ES-I3 (cell line): ENCODE measurements around the gene ZFR2.

Source experiments
- H3K36me3 ChIP-seq: 2 replicates; pipeline ENCODE4 v1.6.1; 2013; ENCODE audit warnings: mild to moderate bottlenecking, low read length, control low read depth, moderate library complexity; ENCODE audit not compliant: insufficient read depth
- H3K4me1 ChIP-seq: 2 replicates; pipeline ENCODE4 v1.6.1; 2013; ENCODE audit warnings: mild to moderate bottlenecking, control low read depth, low read length; ENCODE audit not compliant: insufficient read depth
- H3K9ac ChIP-seq: 2 replicates; pipeline ENCODE4 v1.6.1; 2013; ENCODE audit warnings: low read depth, mild to moderate bottlenecking, low read length, moderate library complexity
- H3K9me3 ChIP-seq: 2 replicates; pipeline ENCODE4 v1.6.1; 2013; ENCODE audit warnings: mild to moderate bottlenecking, low read length, moderate library complexity; ENCODE audit not compliant: control insufficient read depth, insufficient read depth

The ZFR2 gene

DNA sequence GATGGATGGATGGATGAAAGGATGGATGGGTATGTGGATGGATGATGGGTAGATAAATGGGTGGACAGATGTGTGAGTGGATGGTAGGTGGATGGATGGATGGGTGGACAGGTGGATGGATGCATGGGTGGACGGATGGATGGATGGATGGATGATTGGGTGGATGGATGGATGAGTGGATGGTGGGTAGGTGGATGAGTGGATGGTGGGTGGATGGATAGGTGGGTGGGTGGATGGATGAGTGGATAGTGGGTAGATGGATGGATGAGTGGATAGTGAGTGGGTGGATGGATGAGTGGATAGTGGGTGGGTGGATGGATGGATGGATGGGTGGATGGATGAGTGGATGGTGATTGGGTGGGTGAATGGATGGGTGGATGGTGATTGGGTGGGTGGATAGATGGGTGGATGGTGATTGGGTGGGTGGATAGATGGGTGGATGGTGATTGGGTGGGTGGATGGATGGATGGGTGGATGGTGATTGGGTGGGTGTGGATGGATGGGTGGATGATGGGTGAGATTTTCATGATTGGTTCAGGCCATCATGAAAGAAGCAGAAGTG is 92.3 kb downstream of the ZFR2 start:
- no peaks in the 10 kb centered on the region for H3K4me1 ChIP-seq
- H3K36me3 ChIP-seq = no peaks in the 10 kb centered on the region; the same call in 1 of the 2 replicates
- H3K9me3 ChIP-seq = peaks cover 7% of the 10 kb centered on the region; the same call in 1 of the 2 replicates
- no peak overlapping the region for H3K9ac ChIP-seq

DNA sequence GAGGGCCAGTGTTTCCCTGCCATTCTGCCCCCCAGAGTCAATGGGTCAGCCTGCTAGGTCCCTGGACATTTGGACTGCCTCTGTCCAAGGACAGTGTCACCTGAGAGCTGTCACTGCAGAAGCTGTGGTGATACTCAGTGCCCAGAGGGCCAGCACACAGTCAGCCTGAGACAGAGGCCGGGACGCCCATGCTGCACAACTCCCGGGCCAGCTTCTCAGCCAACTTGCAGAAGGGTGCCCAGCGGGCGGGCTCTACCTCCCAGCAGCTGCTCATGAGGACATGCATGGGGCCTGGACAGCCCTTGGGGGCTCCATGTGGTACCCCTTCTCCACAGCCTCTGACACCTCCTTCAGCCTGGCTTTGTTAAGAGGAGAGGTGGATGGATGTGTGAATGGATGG is 93.0 kb downstream of the ZFR2 start:
- Histone ChIP-seq H3K9ac (no peak overlapping the region), H3K4me1 (no peaks in the 10 kb centered on the region), H3K9me3 (peaks cover 1% of the 10 kb centered on the region; the same call in 1 of the 2 replicates), H3K36me3 (no peaks in the 10 kb centered on the region)

DNA sequence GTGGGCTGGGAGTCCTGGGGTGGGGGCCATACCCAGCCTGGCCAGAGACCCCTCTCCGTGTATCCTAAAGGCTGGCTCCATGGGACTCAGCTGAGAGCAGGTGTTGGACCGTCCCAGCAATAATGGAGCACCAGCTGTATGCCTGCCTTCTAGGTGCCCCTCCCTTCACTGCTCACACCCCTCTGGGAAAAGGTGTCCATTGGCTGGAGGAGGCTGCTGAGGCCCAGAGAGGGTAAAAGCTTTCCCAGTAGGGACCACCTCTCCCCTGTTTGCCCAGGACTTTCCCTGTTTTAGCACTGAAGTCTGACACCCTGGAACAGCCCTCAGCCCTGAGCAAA is 93.5 kb downstream of the ZFR2 start:
- H3K9me3 ChIP-seq = no peaks in the 10 kb centered on the region
- no peak overlapping the region for H3K9ac ChIP-seq
- no peaks in the 10 kb centered on the region for H3K36me3 ChIP-seq
- no peaks in the 10 kb centered on the region for H3K4me1 ChIP-seq

DNA sequence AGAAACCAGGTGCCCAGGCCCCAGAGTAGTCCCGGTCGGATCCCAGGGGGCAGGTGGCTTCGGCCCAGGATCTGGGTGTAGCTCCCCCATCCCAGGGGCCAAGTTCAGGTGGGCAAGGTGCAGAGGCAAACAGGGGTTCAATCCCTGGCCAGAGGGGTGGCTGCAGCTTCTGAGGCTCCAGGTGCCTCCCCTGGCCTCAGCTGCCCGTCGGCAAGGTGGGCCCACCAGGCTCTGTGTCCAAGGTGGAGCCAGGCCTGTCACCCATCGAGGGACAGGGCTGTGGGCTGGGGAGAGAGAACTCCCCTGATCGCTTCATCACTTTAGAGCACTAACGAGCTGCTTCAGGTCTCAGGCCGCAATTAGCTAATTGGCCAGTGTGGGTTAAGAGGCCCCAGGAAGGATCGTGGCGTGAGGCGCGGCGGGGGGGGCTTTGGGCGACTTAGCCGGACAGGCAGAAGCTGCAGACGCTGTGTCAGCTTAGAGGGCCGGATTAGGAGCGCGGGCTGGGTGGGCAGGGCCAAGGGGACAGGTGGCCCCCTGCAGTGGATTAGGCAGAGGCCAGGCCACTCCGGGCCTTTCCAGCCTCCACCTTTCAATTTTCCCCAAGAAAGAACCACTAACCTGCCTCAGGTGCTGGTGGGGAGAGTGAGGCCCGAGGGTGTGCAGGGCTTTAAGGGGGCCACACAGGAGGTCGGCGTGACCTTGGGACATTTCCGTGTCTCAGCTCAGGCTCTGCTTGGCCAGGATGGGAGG is 94.0 kb downstream of the ZFR2 start:
- H3K36me3 ChIP-seq = no peaks in the 10 kb centered on the region
- H3K9me3 ChIP-seq = no peaks in the 10 kb centered on the region
- no peaks in the 10 kb centered on the region for H3K4me1 ChIP-seq
- no peak overlapping the region for H3K9ac ChIP-seq

DNA sequence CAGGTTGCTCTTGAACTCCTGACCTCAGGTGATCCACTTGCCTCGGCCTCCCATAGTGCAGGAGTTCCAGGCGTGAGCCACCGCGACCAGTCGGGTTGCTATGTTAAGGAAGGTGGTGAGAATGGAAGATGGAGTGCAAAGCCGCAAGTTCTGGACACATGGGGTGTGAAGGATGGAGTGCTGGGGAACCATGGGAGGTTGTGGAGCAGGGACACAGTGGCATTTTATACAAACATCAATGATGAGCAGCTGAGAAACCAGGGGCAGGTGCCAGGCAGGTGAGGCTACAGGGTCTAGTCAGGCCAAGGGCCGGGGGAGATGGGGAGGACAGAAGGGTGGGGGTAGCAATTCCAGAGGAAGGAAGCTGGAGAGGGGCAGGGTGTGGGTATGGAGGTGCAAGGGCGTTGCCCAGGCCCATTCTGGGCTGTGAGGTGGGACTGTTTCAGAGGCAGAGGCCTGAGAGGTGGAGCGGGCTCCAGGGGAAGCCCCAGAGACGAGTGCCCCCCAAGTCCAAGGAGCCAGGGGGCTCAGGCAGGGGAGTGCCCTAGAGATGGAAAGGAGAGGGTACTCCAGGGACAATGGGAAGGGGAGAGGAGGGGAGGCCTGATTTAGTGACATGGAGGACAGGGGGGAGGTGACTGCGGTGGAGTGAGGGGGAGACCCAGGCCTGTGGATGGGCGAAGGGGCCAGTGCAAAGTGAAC is 94.9 kb downstream of the ZFR2 start:
- Histone ChIP-seq H3K9ac (no peak overlapping the region), H3K4me1 (no peaks in the 10 kb centered on the region), H3K36me3 (no peaks in the 10 kb centered on the region), H3K9me3 (no peaks in the 10 kb centered on the region)

DNA sequence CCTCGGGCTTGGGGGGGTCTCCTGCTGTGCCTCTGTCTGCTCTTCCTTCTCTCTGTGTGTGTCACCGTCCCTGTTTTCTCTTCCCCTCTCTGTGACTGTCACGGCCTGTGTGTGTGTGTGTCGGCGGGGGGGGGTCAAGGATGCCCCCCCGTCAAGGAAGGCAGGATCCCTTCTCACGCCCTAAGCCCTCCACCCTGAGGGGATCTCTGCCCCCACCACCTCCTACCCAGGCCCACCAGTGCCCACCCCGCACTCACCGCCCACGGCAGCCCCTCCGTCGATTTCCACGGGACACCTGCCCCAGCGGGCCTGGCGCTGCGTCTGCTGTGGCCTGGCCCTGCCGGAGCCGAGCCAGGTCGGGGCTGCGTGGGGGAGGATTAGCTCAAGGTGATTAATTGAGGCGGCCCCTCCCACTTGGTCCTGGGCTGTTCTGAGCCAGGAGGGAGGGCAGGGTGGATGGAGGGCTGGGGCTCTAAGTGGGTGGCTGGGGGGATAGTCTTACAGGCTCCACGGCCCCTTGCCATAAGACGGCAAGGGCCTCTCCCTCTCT is 96.9 kb downstream of the ZFR2 start, which contains the start of gene RAX2:
RAX2 (minus strand) TSS at position 323 of the 550 bp plus-strand sequence. CDS start 486 bp downstream, outside the sequence.
- H3K36me3 ChIP-seq = no peaks in the 10 kb centered on the region
- H3K4me1 ChIP-seq = no peaks in the 10 kb centered on the region
- H3K9ac ChIP-seq = no peak within 1 kb of the TSS
- no peaks in the 10 kb centered on the region for H3K9me3 ChIP-seq

DNA sequence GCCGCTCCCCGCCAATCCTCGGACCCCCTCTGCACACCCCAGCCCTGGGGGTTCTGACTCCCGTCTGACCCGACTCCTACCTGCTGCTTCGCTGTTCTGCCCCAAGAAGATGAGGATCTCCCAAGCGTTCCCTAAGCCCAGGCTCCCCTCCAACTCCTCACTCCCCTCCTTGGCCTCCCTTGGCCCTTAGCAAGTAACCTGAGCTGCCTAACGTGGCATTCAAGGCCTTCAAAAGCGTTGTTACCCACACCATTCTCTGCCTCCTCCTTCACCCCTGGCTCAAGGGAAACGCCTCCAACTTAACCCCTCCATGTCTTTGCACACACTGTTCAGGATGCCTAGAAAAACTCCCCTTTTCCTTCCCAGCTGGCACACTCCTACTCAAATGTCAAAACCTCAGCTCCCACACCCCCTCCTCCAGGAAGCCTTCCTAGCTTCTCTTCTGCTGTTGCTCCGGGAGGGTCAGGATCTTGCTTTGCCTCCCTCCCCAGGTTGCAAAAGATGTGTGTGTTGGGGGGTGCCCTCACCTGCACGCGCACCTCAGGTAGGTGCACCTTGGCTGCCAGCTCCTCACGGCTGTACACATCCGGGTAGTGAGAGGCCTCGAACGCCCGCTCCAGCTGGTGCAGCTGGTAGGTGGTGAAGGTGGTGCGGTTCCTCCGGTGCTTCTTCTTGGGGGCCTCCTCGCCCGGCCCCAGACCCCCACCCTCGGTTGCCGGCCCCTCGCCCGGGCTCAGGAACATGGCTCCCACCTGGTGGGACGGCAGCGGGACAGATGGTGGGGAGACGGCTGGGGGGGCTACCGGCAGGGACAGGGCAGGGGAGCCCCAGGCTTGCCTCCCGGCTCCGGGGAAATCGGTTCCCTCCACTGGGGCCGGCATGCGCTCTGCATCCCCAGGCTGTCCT is 97.6 kb downstream of the ZFR2 start:
- no peaks in the 10 kb centered on the region for H3K4me1 ChIP-seq
- H3K9me3 ChIP-seq = no peaks in the 10 kb centered on the region
- no peak overlapping the region for H3K9ac ChIP-seq
- no peaks in the 10 kb centered on the region for H3K36me3 ChIP-seq

DNA sequence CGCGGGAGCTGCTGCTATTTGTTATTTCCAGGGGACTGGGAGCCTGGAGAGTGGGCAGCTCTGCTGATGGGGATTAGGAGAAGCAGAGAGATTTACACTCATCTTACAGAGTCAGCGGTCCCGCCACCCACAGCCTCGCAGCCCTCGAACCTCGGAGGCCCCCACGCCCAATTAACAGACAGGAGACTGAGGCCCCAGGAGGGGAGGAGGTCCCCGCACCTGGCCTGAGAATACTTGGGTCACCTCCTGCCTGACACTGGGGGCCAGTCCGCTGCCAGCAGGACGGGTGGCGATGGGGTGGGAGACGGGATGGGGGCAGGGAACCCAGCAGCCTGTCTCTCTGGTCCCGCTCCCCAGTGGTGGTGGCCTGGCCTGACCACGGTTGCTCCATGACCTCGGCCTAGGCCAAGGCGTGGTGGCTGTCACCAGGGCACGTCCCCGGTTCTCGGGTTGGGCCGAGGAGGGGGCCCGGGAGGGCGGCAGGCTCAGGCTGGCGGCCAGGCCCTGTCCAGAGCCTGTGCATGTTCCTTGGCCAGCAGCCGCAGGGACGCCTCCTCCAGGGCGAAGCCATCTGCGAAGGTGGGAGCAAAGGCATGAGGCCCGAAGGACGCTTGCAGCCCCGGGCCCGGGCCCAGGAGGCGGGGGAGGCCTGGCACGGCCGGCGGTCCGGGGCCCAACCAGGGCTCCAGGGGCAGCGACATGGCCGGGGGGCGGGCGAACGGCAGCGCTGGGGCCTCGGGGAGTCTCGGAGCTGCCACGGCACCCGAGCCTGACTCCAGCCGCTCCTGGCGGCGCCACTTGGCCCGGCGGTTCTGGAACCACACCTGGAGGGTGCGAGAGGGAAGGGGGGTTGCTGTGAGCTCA is 98.5 kb downstream of the ZFR2 start:
- no peak overlapping the region for H3K9ac ChIP-seq
- no peaks in the 10 kb centered on the region for H3K9me3 ChIP-seq
- H3K36me3 ChIP-seq = no peaks in the 10 kb centered on the region
- no peaks in the 10 kb centered on the region for H3K4me1 ChIP-seq

DNA sequence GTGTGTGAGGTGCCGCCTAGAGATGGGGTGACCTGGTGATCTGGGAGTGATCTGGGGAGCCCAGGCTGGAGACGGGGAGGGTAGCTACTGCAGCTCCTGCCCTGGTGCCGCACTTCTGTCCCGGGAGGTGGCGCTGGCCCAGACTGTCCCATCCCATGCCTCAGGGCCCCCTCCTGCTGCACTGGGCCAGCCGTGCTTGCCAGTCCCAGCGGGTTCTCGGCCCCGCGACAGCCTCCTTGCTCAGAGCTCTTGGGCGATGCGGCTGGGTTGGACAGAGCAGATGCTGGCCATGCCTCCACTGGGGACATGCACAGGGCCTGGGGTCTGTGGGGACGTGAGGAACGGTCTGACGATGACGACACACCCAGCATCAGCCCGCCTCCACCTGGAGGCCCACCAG is 99.3 kb downstream of the ZFR2 start:
- Histone ChIP-seq H3K9me3 (no peaks in the 10 kb centered on the region), H3K9ac (no peak overlapping the region), H3K36me3 (no peaks in the 10 kb centered on the region), H3K4me1 (no peaks in the 10 kb centered on the region)

DNA sequence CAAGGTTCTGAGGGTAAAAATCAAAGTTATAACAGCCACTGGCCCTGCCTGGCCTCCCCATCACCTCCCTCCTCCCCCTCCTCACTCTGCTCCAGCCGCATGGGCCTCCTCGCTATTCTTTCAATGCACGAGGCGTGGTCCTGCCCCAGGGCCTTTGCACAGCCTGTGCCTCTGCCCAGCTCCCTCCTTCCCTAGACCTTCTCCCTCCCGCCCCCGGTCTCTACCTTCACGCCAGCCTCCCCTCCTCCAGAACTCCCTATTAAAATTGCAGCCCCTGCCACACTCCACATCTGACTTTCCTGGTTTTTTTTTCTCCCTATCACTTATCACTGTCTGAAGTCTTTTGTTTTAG is 100.1 kb downstream of the ZFR2 start:
- Histone ChIP-seq H3K9ac (no peak overlapping the region), H3K4me1 (no peaks in the 10 kb centered on the region), H3K9me3 (no peaks in the 10 kb centered on the region), H3K36me3 (no peaks in the 10 kb centered on the region)

DNA sequence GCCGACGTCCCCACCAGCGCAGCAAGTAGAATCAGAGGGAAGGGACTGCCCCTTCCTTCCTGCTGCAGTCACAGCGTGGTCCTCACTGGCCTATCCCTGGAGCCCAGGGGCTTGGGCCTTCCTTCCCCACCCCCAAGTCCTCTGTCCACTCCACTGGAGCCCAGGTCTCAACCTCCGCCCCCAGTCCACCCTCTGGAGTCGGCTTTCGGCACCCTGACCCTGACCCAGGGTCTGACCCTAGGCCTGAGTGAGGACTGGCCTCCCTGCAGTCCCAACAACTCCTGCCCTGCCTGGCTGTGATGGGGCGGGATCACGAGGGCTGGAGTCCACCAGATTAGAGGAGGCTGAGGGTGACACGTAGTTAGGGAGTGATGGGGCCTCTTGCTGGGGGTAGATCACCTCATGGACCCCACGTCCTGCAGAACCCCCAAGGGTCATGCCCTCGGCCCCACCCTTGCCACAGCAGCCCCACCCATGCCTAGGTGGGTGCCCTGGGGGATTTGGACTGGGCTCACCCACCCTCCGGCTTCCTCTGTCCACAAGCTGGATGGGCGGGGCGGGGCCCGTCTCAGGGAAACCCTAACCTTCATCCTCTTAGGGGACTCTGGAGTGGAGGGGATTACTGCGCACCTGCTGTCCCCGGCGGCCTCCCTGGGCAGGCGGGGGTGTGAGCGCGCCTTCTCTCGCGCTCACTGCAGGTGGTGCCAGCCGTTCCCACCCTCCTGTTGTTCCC is 100.7 kb downstream of the ZFR2 start:
- Histone ChIP-seq H3K9me3 (no peaks in the 10 kb centered on the region), H3K9ac (no peak overlapping the region), H3K36me3 (no peaks in the 10 kb centered on the region), H3K4me1 (no peaks in the 10 kb centered on the region)

DNA sequence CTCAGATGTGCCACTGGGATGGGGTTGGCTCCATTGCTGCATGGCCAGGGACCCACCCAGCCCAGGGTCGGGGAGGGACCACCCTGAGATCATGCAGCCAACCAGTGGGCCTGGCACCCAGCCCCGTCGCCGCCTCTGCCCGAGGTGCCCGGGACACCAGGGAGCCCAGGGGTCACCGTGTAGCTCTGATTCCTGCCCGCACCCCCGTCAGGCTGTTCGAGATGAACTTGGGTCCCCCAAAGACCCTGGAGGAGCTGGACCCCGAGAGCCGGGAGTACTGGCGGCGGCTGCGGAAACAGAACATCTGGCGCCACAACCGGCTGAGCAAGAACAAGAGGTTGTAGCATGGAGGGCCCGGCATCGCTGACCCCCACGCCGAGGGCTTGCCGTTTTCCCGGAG is 101.8 kb downstream of the ZFR2 start:
- H3K9ac ChIP-seq = no peak overlapping the region

DNA sequence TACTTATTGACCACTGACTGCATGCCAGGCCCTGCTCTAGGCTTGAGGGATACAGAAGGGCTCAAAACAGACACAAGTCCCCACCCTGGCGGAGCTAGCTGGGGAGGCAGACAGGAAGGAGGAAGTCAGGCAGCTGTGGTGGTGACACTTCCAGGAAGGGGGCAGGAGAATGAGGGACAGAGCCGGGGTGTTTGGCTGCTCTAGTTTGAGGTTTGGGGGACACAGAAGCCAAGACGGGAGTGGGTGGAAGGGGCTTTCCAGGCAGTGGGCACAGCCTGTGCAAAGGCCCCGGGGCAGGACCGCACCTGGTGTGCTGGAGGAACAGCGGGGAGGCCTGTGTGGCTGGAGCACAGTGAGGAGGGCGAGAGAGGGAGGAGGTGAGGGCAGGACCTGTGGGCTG is 102.3 kb downstream of the ZFR2 start:
- Histone ChIP-seq H3K4me1 (no peaks in the 10 kb centered on the region), H3K9ac (no peak overlapping the region)

More for the DNA sequence above, 101.8 kb downstream of the ZFR2 start:
- Histone ChIP-seq H3K36me3 (no peaks in the 10 kb centered on the region), H3K4me1 (no peaks in the 10 kb centered on the region), H3K9me3 (no peaks in the 10 kb centered on the region)

More for the DNA sequence above, 102.3 kb downstream of the ZFR2 start:
- Histone ChIP-seq H3K36me3 (no peaks in the 10 kb centered on the region), H3K9me3 (no peaks in the 10 kb centered on the region)
